HG02840 (cell line): Measurements from ENCODE around the gene ZNF3.

Experiments used
- ATAC-seq: cut with Tn5 transposase; IDR thresholded peaks from one replicate; pipeline ENCODE4 v1.9.1; 2021; ENCODE audit warnings: mild to moderate bottlenecking, moderate library complexity, moderate number of reproducible peaks; ENCODE audit not compliant: unreplicated experiment, low FRiP score

The ZNF3 gene

GRCh38 chr7:100111156-100111555, 29.6 kb upstream of the ZNF3 start:
- ATAC-seq: no peak

- no peak for ATAC-seq
These were observed 28.1 kb upstream of the ZNF3 start for GRCh38 chr7:100109521-100110163.

- ATAC-seq: no peak
These were observed 26.4 kb upstream of the ZNF3 start for GRCh38 chr7:100107890-100108289.

- no peak for ATAC-seq
These were observed 25.7 kb upstream of the ZNF3 start for GRCh38 chr7:100107125-100107737.

GRCh38 chr7:100106633-100107032, 25.1 kb upstream of the ZNF3 start:
- no peak for ATAC-seq

- ATAC-seq: no peak
These were observed 24.0 kb upstream of the ZNF3 start for GRCh38 chr7:100105534-100105933.

GRCh38 chr7:100102950-100103840, 21.7 kb upstream of the ZNF3 start:
- ATAC-seq: no peak

GRCh38 chr7:100101016-100101862, 19.7 kb upstream of the ZNF3 start, which contains the start of the genes AP4M1 and MCM7:
AP4M1 (plus strand) TSS chr7:100101643; CDS start chr7:100101715, 72 bp downstream.
MCM7 (minus strand) TSS chr7:100101397; CDS start chr7:100101294, 103 bp downstream.
- ATAC-seq: peak; percentile 73

- peak; percentile 71 for ATAC-seq
These were observed 19.0 kb upstream of the ZNF3 start for GRCh38 chr7:100100420-100101015.

GRCh38 chr7:100099452-100099851, 17.9 kb upstream of the ZNF3 start:
- no peak for ATAC-seq

- no peak for ATAC-seq
These were observed 17.4 kb upstream of the ZNF3 start for GRCh38 chr7:100098913-100099312.

- no peak for ATAC-seq
These were observed 14.2 kb upstream of the ZNF3 start for GRCh38 chr7:100095704-100096103.

- no peak for ATAC-seq
These were observed 13.8 kb upstream of the ZNF3 start for GRCh38 chr7:100095289-100095688.

GRCh38 chr7:100093925-100094486, 12.5 kb upstream of the ZNF3 start:
- ATAC-seq: no peak

GRCh38 chr7:100093498-100093897, 12.0 kb upstream of the ZNF3 start:
- ATAC-seq: no peak

- no peak for ATAC-seq
These were observed 11.5 kb upstream of the ZNF3 start for GRCh38 chr7:100093054-100093453.

GRCh38 chr7:100091411-100092181, 10.1 kb upstream of the ZNF3 start:
- ATAC-seq: no peak

GRCh38 chr7:100090527-100091410, 9.2 kb upstream of the ZNF3 start:
- no peak for ATAC-seq
